Skeletal muscle satellite cell (primary cell): ENCODE results near the gene RDH8.
"Not testable (repeated sequence)": the region's sequence is repeated elsewhere in the genome, so short reads cannot be mapped to it uniquely, and the experiment has no call there.

ENCODE experiments used
- H3K27me3 ChIP-seq: 2 replicates; pipeline ENCODE4 v1.7.0; 2013; ENCODE audit warnings: low read length; ENCODE audit not compliant: control insufficient read depth, insufficient read depth
- H3K36me3 ChIP-seq: 2 replicates; pipeline ENCODE4 v1.7.0; 2013; ENCODE audit warnings: mild to moderate bottlenecking, control low read depth, low read length; ENCODE audit not compliant: insufficient read depth
- H3K4me1 ChIP-seq: 2 replicates; pipeline ENCODE4 v1.7.0; 2013; ENCODE audit warnings: low read length; ENCODE audit not compliant: control insufficient read depth, insufficient read depth
- H3K4me2 ChIP-seq: 2 replicates; pipeline ENCODE4 v1.7.0; 2013; ENCODE audit warnings: mild to moderate bottlenecking, low read length
- H3K4me3 ChIP-seq: 2 replicates; pipeline ENCODE4 v1.7.0; 2013; ENCODE audit warnings: low read length
- H3K9ac ChIP-seq: 2 replicates; pipeline ENCODE4 v1.7.0; 2013; ENCODE audit warnings: mild to moderate bottlenecking, low read depth, low read length, moderate library complexity
- H3K9me3 ChIP-seq: replicated peaks from 2 replicates; pipeline ENCODE4 v1.7.0; 2013; ENCODE audit warnings: mild to moderate bottlenecking, control low read depth, low read length

RDH8 gene

DNA sequence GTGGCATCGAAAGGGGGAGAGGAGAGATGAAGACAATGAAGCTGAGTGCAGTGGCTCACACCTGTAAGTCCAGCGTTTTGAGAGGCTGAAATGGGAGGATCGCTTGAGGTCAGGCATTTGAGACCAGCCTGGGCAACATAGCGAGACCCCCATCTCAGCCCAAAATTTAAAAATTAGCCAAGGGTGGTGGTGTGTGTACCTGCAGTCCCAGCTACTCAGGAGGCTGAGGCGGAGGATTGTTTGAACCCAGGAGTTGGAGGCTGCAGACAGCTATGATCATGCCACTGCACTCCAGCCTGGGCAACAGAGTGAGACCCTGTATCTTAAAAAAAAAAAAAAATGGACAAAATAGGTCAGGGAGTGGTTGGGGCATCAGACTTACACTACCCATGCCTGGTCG lies 7.6 kb downstream of the RDH8 start:
- Histone ChIP-seq H3K4me1 (peaks cover 6% of the 10 kb centered on the region), H3K9me3 (no peaks in the 10 kb centered on the region), H3K27me3 (peaks cover 3% of the 10 kb centered on the region), H3K36me3 (no peaks in the 10 kb centered on the region), H3K4me3 (no peak overlapping the region), H3K4me2 (no peak overlapping the region), H3K9ac (no peak overlapping the region)

DNA sequence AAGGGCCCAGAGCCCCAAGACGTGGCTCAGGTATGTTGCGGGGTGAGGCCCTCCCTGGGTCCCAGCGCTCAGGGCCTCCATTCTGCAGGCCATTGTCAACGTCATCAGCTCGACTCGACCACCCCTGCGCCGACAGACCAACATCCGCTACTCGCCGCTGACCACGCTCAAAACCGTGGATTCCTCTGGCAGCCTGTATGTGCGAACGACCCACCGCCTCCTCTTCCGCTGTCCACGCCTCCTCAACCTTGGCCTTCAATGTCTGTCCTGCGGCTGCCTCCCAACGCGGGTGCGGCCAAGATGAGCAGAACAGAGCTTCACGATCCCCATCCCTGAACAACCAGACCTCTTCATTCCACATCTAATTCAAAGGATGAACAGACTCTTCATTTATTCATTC lies 8.2 kb downstream of the RDH8 start:
- Histone ChIP-seq H3K4me2 (no peak overlapping the region), H3K4me3 (no peak overlapping the region), H3K27me3 (peaks cover 3% of the 10 kb centered on the region), H3K36me3 (no peaks in the 10 kb centered on the region), H3K9me3 (no peaks in the 10 kb centered on the region), H3K9ac (no peak overlapping the region), H3K4me1 (peaks cover 6% of the 10 kb centered on the region)

DNA sequence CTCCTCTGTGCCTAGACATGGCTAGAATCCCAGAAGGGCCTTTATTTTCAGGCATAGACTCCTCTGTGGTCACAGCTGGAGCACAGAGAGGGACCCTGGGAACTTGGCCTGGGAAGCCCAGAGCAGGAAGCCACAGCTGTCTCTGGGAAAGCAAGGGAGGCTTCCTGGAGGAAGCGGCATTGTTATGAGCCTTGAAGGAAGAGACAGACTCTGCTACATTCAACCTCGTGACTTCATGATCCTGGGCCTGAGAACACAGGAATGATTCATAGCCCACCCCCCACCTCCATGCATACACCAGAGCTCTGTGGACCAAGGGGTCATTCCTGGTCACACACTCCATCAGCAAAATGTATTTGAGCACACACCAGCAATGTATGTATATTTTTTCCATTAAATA lies 8.6 kb downstream of the RDH8 start:
- Histone ChIP-seq H3K36me3 (no peaks in the 10 kb centered on the region), H3K27me3 (peaks cover 3% of the 10 kb centered on the region), H3K9ac (no peak overlapping the region), H3K9me3 (no peaks in the 10 kb centered on the region), H3K4me2 (no peak overlapping the region), H3K4me1 (peaks cover 6% of the 10 kb centered on the region), H3K4me3 (no peak overlapping the region)

DNA sequence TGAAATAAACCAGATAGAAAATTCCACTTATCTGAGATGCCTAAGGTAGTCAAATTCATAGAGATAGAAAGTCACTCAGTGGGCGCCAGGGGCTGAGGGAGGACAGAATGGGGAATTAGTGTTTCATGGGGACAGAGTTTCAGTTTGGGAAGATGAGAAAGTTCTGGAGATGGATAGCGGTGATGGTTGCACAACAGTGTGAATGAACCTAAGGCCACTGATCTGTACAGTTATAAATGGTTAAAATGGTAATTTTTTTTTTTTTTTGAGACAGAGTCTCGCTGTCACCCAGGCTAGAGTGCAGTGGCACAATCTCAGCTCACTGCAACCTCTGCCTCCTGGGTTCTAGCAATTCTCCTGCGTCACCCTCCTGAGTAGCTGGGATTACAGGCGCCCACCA lies 9.8 kb downstream of the RDH8 start:
- not testable (repeated sequence) for H3K36me3 ChIP-seq, H3K9ac ChIP-seq, H3K27me3 ChIP-seq, H3K4me2 ChIP-seq, H3K4me3 ChIP-seq, H3K9me3 ChIP-seq
- H3K4me1 ChIP-seq = peaks cover 11% of the 10 kb centered on the region

DNA sequence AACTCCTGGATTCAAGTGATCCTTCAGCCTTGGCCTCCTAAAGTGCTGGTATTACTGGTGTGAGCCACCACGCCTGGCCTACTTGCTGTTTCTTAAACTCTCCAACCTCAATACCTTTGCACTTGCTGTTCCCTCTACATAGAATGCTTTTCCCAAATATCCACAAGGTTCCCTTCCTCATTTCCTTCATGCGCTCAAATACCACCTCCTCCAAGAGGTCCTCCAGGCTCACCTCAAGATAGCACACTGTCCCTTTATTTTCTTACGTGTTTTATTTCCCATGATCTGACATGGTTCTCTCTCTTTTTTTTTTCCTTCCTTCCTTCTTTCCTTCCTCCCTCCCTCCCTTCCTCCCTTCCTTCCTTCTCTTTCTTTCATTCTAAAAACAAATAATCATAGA lies 13.5 kb downstream of the RDH8 start:
- Histone ChIP-seq H3K27me3 (peaks cover 26% of the 10 kb centered on the region), H3K9ac (no peak overlapping the region)

DNA sequence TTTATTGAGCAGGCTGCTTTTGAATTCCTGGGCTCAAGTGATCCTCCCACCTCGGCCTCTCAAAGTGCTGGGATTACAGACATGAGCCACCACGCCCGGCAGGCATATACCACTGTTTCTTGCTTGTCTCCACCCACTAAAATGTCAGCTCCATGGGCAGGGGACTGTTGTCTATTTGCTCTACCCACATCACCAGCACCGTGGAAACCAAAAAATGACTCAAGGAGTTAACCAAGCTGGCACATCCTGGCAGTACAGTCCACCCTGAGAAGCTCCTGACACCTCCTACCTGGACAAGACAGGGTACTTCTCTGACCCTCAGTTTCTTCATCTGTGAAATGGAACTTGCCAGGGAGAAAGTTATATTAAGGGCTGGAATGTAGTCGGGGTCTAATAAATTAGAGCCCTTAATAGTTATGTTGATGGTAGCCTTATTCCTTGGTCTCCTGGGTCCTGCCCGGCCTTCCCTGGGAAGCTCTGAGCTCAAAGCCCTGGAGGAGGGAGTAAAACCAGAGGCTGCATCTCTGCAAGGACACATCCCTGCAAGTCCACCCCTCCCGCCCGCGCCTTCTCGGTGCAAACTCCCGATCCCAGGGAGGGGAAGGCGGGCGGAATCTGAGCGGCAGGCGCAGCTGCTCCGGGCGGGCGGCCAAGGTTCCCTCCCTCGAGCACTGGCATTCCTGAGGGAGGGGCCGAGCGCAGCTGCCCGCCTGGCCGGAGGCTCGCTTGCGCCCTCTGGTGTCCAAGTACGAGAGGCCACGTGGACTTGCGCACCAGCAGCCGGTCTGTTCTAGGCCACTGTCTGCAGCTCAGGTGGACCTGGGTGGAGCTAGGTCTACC lies 14.1 kb downstream of the RDH8 start:
- peaks cover 31% of the 10 kb centered on the region for H3K27me3 ChIP-seq

More for the DNA sequence above, 13.5 kb downstream of the RDH8 start:
- Histone ChIP-seq H3K4me3 (no peak overlapping the region), H3K9me3 (no peaks in the 10 kb centered on the region), H3K4me1 (peaks cover 5% of the 10 kb centered on the region), H3K36me3 (no peaks in the 10 kb centered on the region), H3K4me2 (no peak overlapping the region)

DNA sequence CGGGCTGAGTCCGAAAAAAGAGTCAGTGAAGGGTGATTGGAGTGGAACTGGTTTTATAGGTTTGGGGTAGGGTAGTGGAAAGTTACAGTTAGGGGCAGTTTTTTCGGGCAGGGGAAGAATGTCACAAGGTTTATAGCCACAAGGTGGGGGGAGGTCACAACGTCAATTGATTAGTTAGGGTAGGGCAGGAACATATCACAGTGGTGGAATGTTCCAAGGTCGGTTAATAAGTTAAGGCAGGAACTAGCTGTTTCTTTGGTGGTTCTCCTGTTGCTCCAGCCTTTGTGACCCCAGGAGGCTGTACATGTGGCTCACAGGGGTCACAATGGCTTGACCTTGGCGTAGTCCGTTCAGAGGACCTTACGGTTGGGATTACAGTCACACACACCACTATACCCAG lies 20.3 kb downstream of the RDH8 start:
- Histone ChIP-seq H3K4me3 (no peak overlapping the region), H3K36me3 (no peaks in the 10 kb centered on the region), H3K9ac (no peak overlapping the region), H3K4me1 (no peaks in the 10 kb centered on the region), H3K27me3 (peaks cover 80% of the 10 kb centered on the region), H3K4me2 (no peak overlapping the region), H3K9me3 (no peaks in the 10 kb centered on the region)

More for the DNA sequence above, 14.1 kb downstream of the RDH8 start:
- Histone ChIP-seq H3K4me3 (peak overlapping the region; percentile 26), H3K9me3 (no peaks in the 10 kb centered on the region), H3K9ac (no peak overlapping the region), H3K4me2 (peak overlapping the region; percentile 59), H3K36me3 (no peaks in the 10 kb centered on the region), H3K4me1 (peaks cover 5% of the 10 kb centered on the region)

DNA sequence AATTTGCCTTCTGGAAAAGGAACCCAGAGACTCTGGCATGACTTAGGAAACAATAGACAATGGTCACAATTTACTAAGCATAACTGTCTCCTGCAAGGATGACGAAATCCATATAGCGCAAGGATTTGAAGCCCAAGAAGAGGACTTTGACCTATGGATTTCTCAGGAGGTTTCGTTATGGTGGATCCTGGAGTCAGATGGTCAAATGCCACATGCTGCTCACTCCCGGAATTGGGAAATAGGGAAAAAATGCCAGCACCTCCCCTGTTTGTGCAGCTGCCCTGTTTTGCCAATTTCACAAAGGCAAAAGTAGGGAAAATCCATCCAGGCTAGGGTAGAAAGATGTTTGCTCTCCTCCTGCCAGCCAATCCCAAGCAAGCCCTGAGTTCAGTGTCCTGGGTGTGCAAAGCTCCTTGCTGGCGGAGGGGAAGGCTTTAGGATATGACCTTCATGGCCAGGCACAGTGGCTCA lies 23.4 kb downstream of the RDH8 start:
- Histone ChIP-seq H3K9ac (no peak overlapping the region), H3K4me3 (no peak overlapping the region), H3K27me3 (peaks cover 55% of the 10 kb centered on the region), H3K9me3 (peaks cover 3% of the 10 kb centered on the region), H3K4me1 (no peaks in the 10 kb centered on the region), H3K36me3 (no peaks in the 10 kb centered on the region), H3K4me2 (no peak overlapping the region)

DNA sequence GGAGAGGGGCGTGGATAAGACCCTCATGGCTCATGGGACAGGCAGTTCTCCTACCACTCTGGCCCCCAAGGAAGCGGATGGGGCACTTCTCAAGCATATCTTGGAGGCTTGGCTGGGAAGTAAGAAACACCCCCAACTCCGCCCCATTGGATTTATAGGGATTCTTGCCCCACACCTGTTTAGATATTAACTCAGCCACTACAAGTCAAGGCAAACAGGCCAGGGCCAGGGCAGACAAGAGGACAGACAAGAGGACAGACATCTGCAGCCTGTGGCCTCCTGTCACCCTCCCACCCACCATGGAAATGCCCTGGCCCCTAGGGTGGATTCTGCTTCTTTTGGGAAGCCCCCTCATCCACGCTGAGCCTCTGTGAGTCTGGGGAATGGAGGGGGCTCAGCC lies 24.1 kb downstream of the RDH8 start:
- peaks cover 9% of the 10 kb centered on the region for H3K9me3 ChIP-seq
- H3K4me1 ChIP-seq = no peaks in the 10 kb centered on the region
- H3K27me3 ChIP-seq = peaks cover 51% of the 10 kb centered on the region
- H3K36me3 ChIP-seq = no peaks in the 10 kb centered on the region
- H3K4me3 ChIP-seq = no peak overlapping the region
- H3K4me2 ChIP-seq = no peak overlapping the region
- no peak overlapping the region for H3K9ac ChIP-seq

DNA sequence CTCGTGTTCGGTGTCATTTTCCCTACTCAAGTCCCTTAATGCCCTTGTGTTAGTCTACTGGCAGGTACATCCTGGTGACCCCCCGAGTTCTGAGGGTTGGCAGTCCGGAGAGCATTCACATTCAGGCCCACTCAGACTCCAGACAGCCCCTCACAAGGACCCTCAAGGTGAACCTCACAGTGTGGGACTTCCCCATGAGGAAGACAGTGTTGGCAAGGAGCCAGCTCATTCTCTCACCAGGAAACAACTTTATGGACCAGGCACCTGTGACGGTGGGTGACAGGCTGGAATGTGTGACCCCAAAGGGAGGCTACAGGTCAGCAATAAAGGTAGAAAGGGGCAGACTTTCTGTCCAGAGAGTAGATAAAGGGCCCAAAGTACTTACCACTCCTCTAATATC lies 24.5 kb downstream of the RDH8 start:
- H3K27me3 ChIP-seq = peaks cover 47% of the 10 kb centered on the region
- no peak overlapping the region for H3K4me3 ChIP-seq
- H3K4me1 ChIP-seq = no peaks in the 10 kb centered on the region
- H3K9me3 ChIP-seq = peaks cover 14% of the 10 kb centered on the region
- H3K36me3 ChIP-seq = no peaks in the 10 kb centered on the region
- H3K4me2 ChIP-seq = no peak overlapping the region
- no peak overlapping the region for H3K9ac ChIP-seq

DNA sequence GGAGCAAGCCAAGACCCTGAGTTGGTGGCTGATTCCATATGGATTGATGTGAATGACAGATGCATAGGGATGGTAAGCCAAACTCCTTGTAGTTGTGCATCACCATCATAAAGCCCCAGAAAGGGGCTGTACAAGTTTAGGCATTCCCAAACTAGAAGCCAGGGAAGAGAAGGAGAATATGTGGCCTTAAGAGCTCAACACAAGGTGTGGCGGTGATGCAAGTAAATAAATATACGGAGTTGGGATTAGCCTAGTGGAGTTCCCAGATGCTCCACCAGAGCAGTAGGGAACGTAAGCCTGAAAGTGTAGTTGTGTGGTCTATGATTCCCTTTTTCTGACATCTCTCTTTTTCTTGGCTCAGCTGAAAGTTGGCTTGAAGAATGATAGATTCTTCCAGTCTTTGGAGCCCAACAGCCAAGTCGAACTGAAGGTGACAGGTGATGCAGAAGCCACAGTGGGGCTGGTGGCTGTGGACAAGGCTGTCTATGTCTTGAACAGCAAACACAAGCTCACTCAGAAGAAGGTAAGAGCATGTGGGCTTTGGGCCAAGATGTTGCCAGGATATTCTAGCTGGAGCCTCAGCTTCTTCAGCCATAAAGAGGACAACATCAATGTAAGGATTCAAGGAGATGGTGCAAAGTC lies 30.1 kb downstream of the RDH8 start:
- Histone ChIP-seq H3K36me3 (no peaks in the 10 kb centered on the region), H3K4me3 (no peak overlapping the region), H3K27me3 (no peaks in the 10 kb centered on the region), H3K9ac (no peak overlapping the region), H3K9me3 (peaks cover 38% of the 10 kb centered on the region), H3K4me2 (no peak overlapping the region), H3K4me1 (no peaks in the 10 kb centered on the region)

DNA sequence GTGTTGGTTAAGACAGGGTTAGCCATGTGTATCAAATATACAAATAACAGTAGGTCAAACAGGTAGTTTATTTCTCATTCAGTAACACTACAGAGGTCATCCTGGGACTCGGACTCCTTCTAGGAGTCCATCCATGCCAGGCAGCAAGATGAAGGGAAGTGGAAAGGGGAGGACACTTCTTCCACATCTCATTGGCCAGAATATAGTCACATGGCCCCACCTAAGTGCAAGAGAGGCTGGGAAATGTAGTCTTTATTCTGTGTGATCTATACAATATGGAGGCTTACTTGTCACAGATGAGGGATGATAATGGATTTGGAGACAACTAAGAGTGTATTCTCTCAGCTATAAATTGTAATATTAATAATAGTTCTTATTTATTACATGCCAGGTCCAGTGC lies 31.1 kb downstream of the RDH8 start:
- Histone ChIP-seq H3K4me1 (no peaks in the 10 kb centered on the region), H3K4me3 (no peak overlapping the region), H3K4me2 (no peak overlapping the region), H3K27me3 (no peaks in the 10 kb centered on the region), H3K9ac (no peak overlapping the region), H3K36me3 (no peaks in the 10 kb centered on the region), H3K9me3 (peaks cover 38% of the 10 kb centered on the region)
